Stimulated activated CD4-positive, alpha-beta T cell treated with anti-CD3 and anti-CD28 coated beads, Interleukin-12 subunit alpha, Interleukin-12 subunit beta, amount 100 ng/mL, for 4 hours (primary cell): ENCODE measurements around the gene CNDP1.
"Not testable (repeated sequence)": the region's sequence is repeated elsewhere in the genome, so short reads cannot be mapped to it uniquely, and the experiment has no call there.

Experiments used
- DNase-seq: peaks from one replicate; pipeline ENCODE4 v3.0.0-alpha.2; 2020

The CNDP1 gene

GRCh38 chr18:74549591-74550104, 15.3 kb downstream of the CNDP1 start:
- DNase-seq, result no peak

GRCh38 chr18:74550886-74551285, 16.6 kb downstream of the CNDP1 start:
- DNase-seq, result no peak

GRCh38 chr18:74551452-74551851, 17.2 kb downstream of the CNDP1 start:
- no peak for DNase-seq

GRCh38 chr18:74551936-74552555, 17.7 kb downstream of the CNDP1 start:
- DNase-seq, result peak; percentile 75

- DNase-seq, result no peak
Measured at GRCh38 chr18:74556126-74556525, 21.8 kb downstream of the CNDP1 start.

- no peak for DNase-seq
Measured at GRCh38 chr18:74558096-74558495, 23.8 kb downstream of the CNDP1 start.

GRCh38 chr18:74562131-74562730, 27.9 kb downstream of the CNDP1 start:
- no peak for DNase-seq

- no peak for DNase-seq
Measured at GRCh38 chr18:74562775-74563174, 28.5 kb downstream of the CNDP1 start.

GRCh38 chr18:74563999-74564398, 29.7 kb downstream of the CNDP1 start:
- DNase-seq, result no peak

- DNase-seq, result not testable (repeated sequence)
Measured at GRCh38 chr18:74565164-74565563, 30.9 kb downstream of the CNDP1 start.

GRCh38 chr18:74565993-74566392, 31.7 kb downstream of the CNDP1 start:
- not testable (repeated sequence) for DNase-seq

GRCh38 chr18:74567822-74568221, 33.5 kb downstream of the CNDP1 start:
- no peak for DNase-seq

GRCh38 chr18:74569401-74569800, 35.1 kb downstream of the CNDP1 start:
- DNase-seq, result no peak

GRCh38 chr18:74570266-74570665, 36.0 kb downstream of the CNDP1 start:
- DNase-seq, result no peak

GRCh38 chr18:74571895-74572680, 37.8 kb downstream of the CNDP1 start:
- DNase-seq, result no peak

GRCh38 chr18:74573053-74573452, 38.8 kb downstream of the CNDP1 start:
- DNase-seq, result no peak

GRCh38 chr18:74574916-74575315, 40.6 kb downstream of the CNDP1 start:
- no peak for DNase-seq

GRCh38 chr18:74577019-74577418, 42.7 kb downstream of the CNDP1 start:
- DNase-seq, result no peak

- no peak for DNase-seq
Measured at GRCh38 chr18:74579496-74580065, 45.3 kb downstream of the CNDP1 start.

GRCh38 chr18:74582642-74583041, 48.3 kb downstream of the CNDP1 start:
- DNase-seq, result no peak

GRCh38 chr18:74587441-74587840, 53.1 kb downstream of the CNDP1 start:
- no peak for DNase-seq

- no peak for DNase-seq
Measured at GRCh38 chr18:74589021-74589420, 54.7 kb downstream of the CNDP1 start.

GRCh38 chr18:74589811-74590210, 55.5 kb downstream of the CNDP1 start:
- DNase-seq, result no peak

- no peak for DNase-seq
Measured at GRCh38 chr18:74590671-74591070, 56.4 kb downstream of the CNDP1 start.
